HEK293T (cell line): Measurements from ENCODE around the gene OR1M1.

Source experiments
- CTCF ChIA-PET: fragments of 350-600 bp; formaldehyde crosslinking; extraction: SDS; loops from one replicate; lab custom pipeline; 2021; ENCODE audit warnings: antibody characterized with exemption, inconsistent platforms; lab: Yijun Ruan, JAX
- POLR2A ChIA-PET: fragments of 350-600 bp; formaldehyde crosslinking; extraction: SDS; loops from one replicate; lab custom pipeline; 2020; ENCODE audit warnings: antibody characterized with exemption, inconsistent platforms; lab: Yijun Ruan, JAX
- DNase-seq: peaks from one replicate; pipeline ENCODE4 v3.0.0; 2012; ENCODE audit warnings: mixed read lengths; ENCODE audit errors: extremely low spot score
- ARNT ChIP-seq: fragments of 450-650 bp; IDR thresholded peaks from 2 replicates; pipeline ENCODE4 v1.6.1; 2017; ENCODE audit warnings: mild to moderate bottlenecking
- BHLHE40 ChIP-seq: fragments of 450-650 bp; IDR thresholded peaks from 2 replicates; pipeline ENCODE4 v1.6.1; 2016; ENCODE audit warnings: mild to moderate bottlenecking, moderate library complexity, borderline replicate concordance
- CTBP1 ChIP-seq: fragments of 450-650 bp; IDR thresholded peaks from 2 replicates; pipeline ENCODE4 v1.6.1; 2016; ENCODE audit warnings: borderline replicate concordance
- ELF4 ChIP-seq: fragments of 450-650 bp; IDR thresholded peaks from 2 replicates; pipeline ENCODE4 v1.6.1; 2017; ENCODE audit warnings: antibody characterized with exemption
- FOXA1 ChIP-seq: fragments of 450-650 bp; IDR thresholded peaks from 2 replicates; pipeline ENCODE4 v1.6.1; 2016; ENCODE audit warnings: mild to moderate bottlenecking
- FOXK2 ChIP-seq: fragments of 450-650 bp; IDR thresholded peaks from 2 replicates; pipeline ENCODE4 v1.6.1; 2016; ENCODE audit warnings: mild to moderate bottlenecking
- FOXM1 ChIP-seq: fragments of 450-650 bp; IDR thresholded peaks from 2 replicates; pipeline ENCODE4 v1.6.1; 2017; ENCODE audit warnings: mild to moderate bottlenecking, borderline replicate concordance
- HDGF ChIP-seq: fragments of 450-650 bp; IDR thresholded peaks from 2 replicates; pipeline ENCODE4 v1.6.1; 2017; ENCODE audit warnings: antibody characterized with exemption, borderline replicate concordance
- LEF1 ChIP-seq: fragments of 450-650 bp; IDR thresholded peaks from 2 replicates; pipeline ENCODE4 v1.6.1; 2017; ENCODE audit warnings: mild to moderate bottlenecking, borderline replicate concordance
- NFRKB ChIP-seq: fragments of 450-650 bp; IDR thresholded peaks from 2 replicates; pipeline ENCODE4 v1.6.1; 2016; ENCODE audit warnings: mild to moderate bottlenecking, moderate library complexity
- PKNOX1 ChIP-seq: fragments of 450-650 bp; IDR thresholded peaks from 2 replicates; pipeline ENCODE4 v1.6.1; 2016
- SP1 ChIP-seq: fragments of 450-650 bp; IDR thresholded peaks from 2 replicates; pipeline ENCODE4 v1.6.1; 2017
- SUZ12 ChIP-seq: fragments of 450-650 bp; IDR thresholded peaks from 2 replicates; pipeline ENCODE4 v1.6.1; 2016; ENCODE audit warnings: mild to moderate bottlenecking
- TARDBP ChIP-seq: fragments of 450-650 bp; IDR thresholded peaks from 2 replicates; pipeline ENCODE4 v1.6.1; 2016
- ZNF384 ChIP-seq: fragments of 450-650 bp; IDR thresholded peaks from 2 replicates; pipeline ENCODE4 v1.6.1; 2016

The OR1M1 gene

GRCh38 chr19:9073806-9074205, 13.1 kb upstream of the OR1M1 start:
- ChIA-PET POLR2A (no interaction called here), CTCF (no interaction called here)
- no peak for TF ChIP-seq FOXM1
- TF ChIP-seq SUZ12 = no peak
- TF ChIP-seq LEF1 = no peak
- no peak for TF ChIP-seq ZNF384
- TF ChIP-seq FOXA1 = no peak
- TF ChIP-seq PKNOX1 = no peak
- DNase-seq = no peak

DNA sequence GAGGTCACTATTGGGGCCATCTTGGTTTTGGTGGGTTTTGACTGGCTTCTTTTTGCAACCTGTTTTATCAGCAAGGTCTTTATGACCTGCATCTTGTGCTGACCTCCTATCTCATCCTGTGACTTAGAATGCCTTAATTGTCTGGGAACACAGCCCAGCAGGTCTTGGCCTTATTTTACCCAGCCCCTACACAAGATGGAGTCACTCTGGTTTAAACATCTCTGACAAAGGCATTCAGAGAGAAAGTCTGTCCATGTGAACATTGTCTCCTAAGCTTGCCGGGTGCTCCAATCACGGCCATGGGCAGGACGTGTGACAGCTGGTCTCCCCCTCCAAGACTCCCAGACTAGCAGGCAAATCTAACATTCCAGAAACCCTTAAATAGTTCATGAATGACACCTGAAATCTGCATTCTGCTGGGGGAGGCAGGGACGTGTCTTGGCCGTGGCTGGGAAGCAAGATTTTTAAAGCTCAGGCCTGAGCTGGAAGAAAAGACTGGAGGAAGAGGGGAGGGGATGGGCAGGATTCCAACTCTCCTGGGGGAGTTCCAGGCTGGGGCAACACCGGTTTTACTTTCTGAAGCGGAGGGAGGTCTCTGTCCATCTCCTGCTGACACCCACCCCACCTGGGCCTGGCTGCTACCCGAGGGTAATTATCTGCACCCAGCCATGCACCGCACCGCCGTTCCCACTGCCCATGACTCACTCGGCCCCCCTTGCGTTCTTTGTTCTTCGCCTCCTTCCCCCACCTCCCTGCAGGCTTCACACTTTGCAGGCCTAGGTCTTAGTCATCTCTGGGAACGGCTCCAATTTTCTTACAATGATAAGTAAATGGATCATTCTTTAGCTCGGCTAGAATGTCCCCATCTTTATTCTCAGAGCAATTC, 11.6 kb upstream of the OR1M1 start:
- ChIA-PET CTCF (interaction anchor here (0.6 to 1.1 kb wide), 2 partner anchors 14 to 421 kb away, joined by 3 to 5 read pairs; no protein-coding TSS in a partner anchor), POLR2A (no interaction called here)
- peak; percentile 42 for DNase-seq
- TF ChIP-seq SUZ12 (no peak), FOXM1 (no peak), BHLHE40 (no peak), NFRKB (no peak), FOXA1 (no peak), FOXK2 (no peak), SP1 (no peak), TARDBP (no peak), HDGF (no peak), LEF1 (no peak), CTBP1 (no peak), ZNF384 (no peak), ELF4 (no peak), ARNT (no peak), PKNOX1 (no peak)

- DNase-seq = no peak
- TF ChIP-seq FOXM1 (no peak), FOXA1 (no peak), TARDBP (no peak), HDGF (no peak), PKNOX1 (no peak), NFRKB (no peak), ELF4 (no peak), SUZ12 (no peak), LEF1 (no peak), FOXK2 (no peak), ARNT (no peak)
- ChIA-PET POLR2A (no interaction called here), CTCF (no interaction called here)
Measured at GRCh38 chr19:9076901-9077300, 10.0 kb upstream of the OR1M1 start.

- TF ChIP-seq BHLHE40 = no peak
- no peak for TF ChIP-seq FOXM1
- TF ChIP-seq CTBP1 = no peak
- TF ChIP-seq ZNF384 = no peak
- no peak for TF ChIP-seq TARDBP
- TF ChIP-seq NFRKB = no peak
- no peak for TF ChIP-seq FOXA1
- no peak for TF ChIP-seq ELF4
- TF ChIP-seq PKNOX1 = no peak
- TF ChIP-seq LEF1 = no peak
- TF ChIP-seq FOXK2 = no peak
- no peak for TF ChIP-seq HDGF
- TF ChIP-seq SUZ12 = no peak
- no peak for TF ChIP-seq SP1
- TF ChIP-seq ARNT = no peak
- POLR2A ChIA-PET = no interaction called here
- CTCF ChIA-PET = no interaction called here
- no peak for DNase-seq
Measured at GRCh38 chr19:9078651-9079050, 8.2 kb upstream of the OR1M1 start.

DNA sequence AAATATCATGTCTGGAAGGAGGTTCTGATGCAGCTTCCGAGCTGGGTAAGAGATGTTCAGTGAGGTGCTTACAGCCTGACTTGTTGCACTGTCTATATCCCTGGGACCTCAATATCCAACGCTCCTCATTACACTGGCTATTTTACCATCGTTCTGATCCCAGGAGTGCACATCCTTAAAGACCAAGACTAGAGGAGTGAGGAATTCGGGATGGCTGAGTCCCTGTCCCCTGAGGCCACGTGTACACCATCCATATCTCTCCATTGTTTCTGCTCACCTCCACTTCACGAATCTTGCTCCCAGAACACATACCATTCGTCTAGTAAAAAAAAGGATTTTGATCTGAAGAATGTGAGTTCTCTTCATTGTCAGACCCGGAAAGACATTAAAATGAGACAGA, 20.5 kb downstream of the OR1M1 start, which contains the start of gene OR7G2:
Gene OR7G2 (minus strand): TSS at position 101 of the 400 bp plus-strand sequence. CDS start 4,232 bp downstream, outside the sequence.
- CTCF ChIA-PET = interaction anchor here (1.2 kb wide), 1 partner anchor 200 kb away, joined by 3 read pairs; no protein-coding TSS in a partner anchor

More for the DNA sequence above, 20.5 kb downstream of the OR1M1 start, which contains the start of gene OR7G2:
- POLR2A ChIA-PET = no interaction called here
- DNase-seq = no peak
- TF ChIP-seq HDGF (no peak), ELF4 (no peak), PKNOX1 (no peak), FOXM1 (no peak), SP1 (no peak), FOXA1 (no peak), ARNT (no peak), BHLHE40 (no peak), NFRKB (no peak)
